ENCODE measurements around the gene CHKA. TPM values are rescaled to one million over a fixed set of nuclear protein-coding genes. Genes with fewer than 3 reads are reported as not detected.

The CHKA gene
- total and polyA plus RNA-seq, 2 donors (not counting 3 experiments of a cell fraction or from before 2014, with no cell fraction given) = 21.4 to 25.1 TPM

GRCh38 chr11:68012843-68013610, 108.2 kb downstream of the CHKA start:
- H3K79me2 ChIP-seq (ENCODE audit: control insufficient read depth, insufficient read depth, low read length) = no peaks in the 10 kb centered on the region
- no peak for FAIRE-seq
- TF ChIP-seq MYC (IDR thresholded peaks at IDR 0.05; ENCODE audit: low read depth, low read length) (no peak), POLR2AphosphoS5 (IDR thresholded peaks at IDR 0.05; ENCODE audit: insufficient read depth, low read depth, low read length) (no peak), FOS (IDR thresholded peaks at IDR 0.05; ENCODE audit: borderline replicate concordance, insufficient read depth, low read length) (no peak), GATA2 (IDR thresholded peaks at IDR 0.05; ENCODE audit: insufficient read depth, insufficient read length, low read depth, low read length) (no peak), POLR2A (IDR thresholded peaks at IDR 0.05; ENCODE audit: low read depth, low read length) (no peak), JUN (IDR thresholded peaks at IDR 0.05; ENCODE audit: borderline replicate concordance, insufficient read depth, insufficient read length, low read depth) (no peak), EZH2 (IDR thresholded peaks at IDR 0.05; ENCODE audit: borderline replicate concordance, low read depth, low read length, severe bottlenecking) (no peak), CTCF (IDR thresholded peaks at IDR 0.05; ENCODE audit: extremely low read depth in 1 of 2, insufficient read depth in 1 of 2, low read depth in 1 of 2, low read length in 2 of 2) (no peak)
- TF ChIP-seq, protein P1, sequence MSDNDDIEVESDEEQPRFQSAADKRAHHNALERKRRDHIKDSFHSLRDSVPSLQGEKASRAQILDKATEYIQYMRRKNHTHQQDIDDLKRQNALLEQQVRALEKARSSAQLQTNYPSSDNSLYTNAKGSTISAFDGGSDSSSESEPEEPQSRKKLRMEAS (IDR thresholded peaks at IDR 0.05; ENCODE audit: insufficient read depth, insufficient read length) = no peak
- no peak overlapping the region for H3K4me3 ChIP-seq (replicated peaks in 1 of 3; ENCODE audit: insufficient read depth in 1 of 3, low read depth in 1 of 3, low read length in 3 of 3)
- intact Hi-C loops (cut with micrococcal nuclease) = no loop called here
- dilution Hi-C loops (cut with MboI; ENCODE audit: extremely low pct_ligation_motif_present, low sequenced_read_pairs) = no loop called here
- H3K9me3 ChIP-seq (replicated peaks; ENCODE audit: control insufficient read depth, insufficient read depth, low read length) = no peaks in the 10 kb centered on the region
- no TSS peak for BruUV-seq (replicated peaks)
- CTCF ChIA-PET = no interaction called here
- H4K20me1 ChIP-seq (replicated peaks; ENCODE audit: control insufficient read depth, extremely low read depth, insufficient read depth, low read length) = no peaks in the 10 kb centered on the region
- DNase-seq (ENCODE audit: low read depth, low spot score) = no peak
- H3K4me1 ChIP-seq (ENCODE audit: control insufficient read depth, extremely low read depth, insufficient read depth, low read length) = peaks cover 11% of the 10 kb centered on the region
- no peaks in the 10 kb centered on the region for H3K36me3 ChIP-seq (ENCODE audit: control insufficient read depth in 2 of 2, extremely low read depth in 1 of 2, insufficient read depth in 2 of 2, low read length in 2 of 2)
- no peaks in the 10 kb centered on the region for H3K27me3 ChIP-seq (ENCODE audit: control insufficient read depth in 2 of 2, insufficient read depth in 2 of 2, low read length in 2 of 2)
- POLR2A ChIA-PET = no interaction called here
- no peaks in the 10 kb centered on the region for H3K9me1 ChIP-seq (replicated peaks; ENCODE audit: control insufficient read depth, extremely low read depth, insufficient read depth, low read length)
- H3K27ac ChIP-seq (ENCODE audit: insufficient read depth, low read depth, low read length) = no peak overlapping the region
- no peak overlapping the region for H3K4me2 ChIP-seq (ENCODE audit: insufficient read depth, low read length)
- no peak overlapping the region for H3K9ac ChIP-seq (replicated peaks; ENCODE audit: extremely low read depth, insufficient read depth, low read length)
- H2AFZ ChIP-seq (ENCODE audit: low read depth, low read length) = no peak overlapping the region

All from endothelial cell of umbilical vein (primary cell).